Choroid plexus epithelial cell (primary cell): ENCODE results near the gene UVRAG.
A peak's percentile ranks its signal among the peaks of the same experiment; 100 is the strongest.

ENCODE experiments used
- DNase-seq: peaks from one replicate; pipeline ENCODE4 v3.0.0-alpha.2; 2010; ENCODE audit warnings: low read depth
- H3K4me3 ChIP-seq: 2 replicates; pipeline ENCODE4 v1.5.1; 2011; ENCODE audit warnings: low read depth, mild to moderate bottlenecking, control low read depth, low read length, moderate library complexity
- TF ChIP-seq, protein P1 (sequence below): conservative IDR thresholded peaks from 2 replicates; pipeline ENCODE4 v1.5.1; 2011; ENCODE audit warnings: low read depth, mild to moderate bottlenecking, control low read depth, inconsistent platforms, low read length, moderate library complexity

Gene UVRAG

GRCh38 chr11:75945446-75945845, 130.4 kb downstream of the UVRAG start:
- DNase-seq, result no peak
- TF ChIP-seq, protein P1, sequence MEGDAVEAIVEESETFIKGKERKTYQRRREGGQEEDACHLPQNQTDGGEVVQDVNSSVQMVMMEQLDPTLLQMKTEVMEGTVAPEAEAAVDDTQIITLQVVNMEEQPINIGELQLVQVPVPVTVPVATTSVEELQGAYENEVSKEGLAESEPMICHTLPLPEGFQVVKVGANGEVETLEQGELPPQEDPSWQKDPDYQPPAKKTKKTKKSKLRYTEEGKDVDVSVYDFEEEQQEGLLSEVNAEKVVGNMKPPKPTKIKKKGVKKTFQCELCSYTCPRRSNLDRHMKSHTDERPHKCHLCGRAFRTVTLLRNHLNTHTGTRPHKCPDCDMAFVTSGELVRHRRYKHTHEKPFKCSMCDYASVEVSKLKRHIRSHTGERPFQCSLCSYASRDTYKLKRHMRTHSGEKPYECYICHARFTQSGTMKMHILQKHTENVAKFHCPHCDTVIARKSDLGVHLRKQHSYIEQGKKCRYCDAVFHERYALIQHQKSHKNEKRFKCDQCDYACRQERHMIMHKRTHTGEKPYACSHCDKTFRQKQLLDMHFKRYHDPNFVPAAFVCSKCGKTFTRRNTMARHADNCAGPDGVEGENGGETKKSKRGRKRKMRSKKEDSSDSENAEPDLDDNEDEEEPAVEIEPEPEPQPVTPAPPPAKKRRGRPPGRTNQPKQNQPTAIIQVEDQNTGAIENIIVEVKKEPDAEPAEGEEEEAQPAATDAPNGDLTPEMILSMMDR, result no peak
- no peak overlapping the region for H3K4me3 ChIP-seq

GRCh38 chr11:75945947-75946346, 130.9 kb downstream of the UVRAG start:
- TF ChIP-seq, protein P1, result no peak
- no peak overlapping the region for H3K4me3 ChIP-seq
- no peak for DNase-seq

- peak; percentile 96 for DNase-seq
- no peak overlapping the region for H3K4me3 ChIP-seq
- TF ChIP-seq, protein P1, result no peak
These were observed 131.8 kb downstream of the UVRAG start for GRCh38 chr11:75946531-75947530.

DNA sequence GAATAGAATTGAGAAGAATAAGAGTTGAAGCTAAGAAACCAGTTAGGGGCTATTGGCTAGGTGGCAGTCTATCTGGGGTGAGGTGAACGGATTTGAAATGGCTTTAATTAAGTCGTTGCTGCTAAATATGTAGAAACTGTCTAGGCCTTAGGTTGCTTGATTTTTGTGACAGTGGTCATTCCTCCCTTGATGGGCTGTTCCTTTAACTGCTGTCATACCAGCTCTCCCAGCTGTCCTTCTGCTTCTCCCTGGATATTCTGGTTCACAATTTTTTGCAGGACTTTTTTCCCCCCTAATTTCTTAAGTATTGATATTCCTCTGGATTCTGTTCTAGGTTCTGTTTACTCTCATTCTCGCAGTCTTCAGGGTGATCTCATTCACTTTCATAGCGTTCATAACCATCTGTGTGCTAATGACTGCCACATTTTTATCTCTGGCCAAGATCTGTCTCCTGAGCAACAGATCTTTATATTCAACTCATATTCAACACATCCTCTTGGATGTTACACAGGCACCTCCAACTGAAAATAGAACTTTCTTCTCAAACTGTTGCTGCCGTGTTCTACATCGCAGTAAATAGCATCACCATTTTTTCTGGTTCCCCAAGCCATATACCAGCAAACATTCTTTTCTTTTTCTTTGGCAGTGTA, 134.1 kb downstream of the UVRAG start:
- TF ChIP-seq, protein P1, result no peak
- DNase-seq, result peak; percentile 38
- no peak overlapping the region for H3K4me3 ChIP-seq

DNA sequence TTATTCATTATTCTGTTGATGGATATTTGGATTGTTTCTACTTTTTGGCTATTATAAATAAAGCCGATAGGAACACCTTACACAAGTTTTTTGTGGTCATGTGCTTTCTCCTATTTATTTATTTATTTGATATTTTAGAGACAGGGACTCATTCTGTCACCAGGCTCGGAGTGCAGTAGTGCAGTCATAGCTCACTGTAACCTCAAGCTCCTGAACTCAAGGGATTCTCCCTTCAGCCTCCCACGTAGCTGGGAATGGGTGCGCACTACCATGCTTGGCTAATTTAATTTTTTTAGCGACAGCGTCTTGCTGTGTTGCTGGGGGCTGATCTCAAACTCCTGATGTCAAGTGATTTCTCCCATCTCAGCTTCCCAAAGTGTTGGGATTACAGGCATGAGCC, 135.1 kb downstream of the UVRAG start:
- no peak for DNase-seq
- TF ChIP-seq, protein P1, result no peak
- no peak overlapping the region for H3K4me3 ChIP-seq

DNA sequence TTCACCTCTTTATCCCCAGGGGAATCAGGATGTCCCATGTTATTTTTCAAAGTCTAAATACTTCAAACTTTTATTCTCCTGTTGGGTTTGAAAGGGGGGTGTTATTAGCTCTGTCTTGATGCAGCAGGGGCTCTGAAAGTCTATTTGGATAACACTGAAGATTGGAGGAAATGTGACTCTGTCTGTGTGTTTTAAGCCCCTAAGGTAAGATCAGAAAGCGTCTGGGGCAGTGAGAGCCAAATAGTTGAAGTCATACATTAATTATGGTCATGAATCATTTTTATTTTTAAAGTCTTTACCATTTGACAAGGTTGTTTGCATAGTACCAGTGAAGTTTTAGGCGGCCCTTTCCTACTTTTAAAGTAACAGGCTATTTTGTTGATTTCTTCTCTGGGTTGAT, 139.0 kb downstream of the UVRAG start:
- no peak overlapping the region for H3K4me3 ChIP-seq
- TF ChIP-seq, protein P1, result no peak
- no peak for DNase-seq

DNA sequence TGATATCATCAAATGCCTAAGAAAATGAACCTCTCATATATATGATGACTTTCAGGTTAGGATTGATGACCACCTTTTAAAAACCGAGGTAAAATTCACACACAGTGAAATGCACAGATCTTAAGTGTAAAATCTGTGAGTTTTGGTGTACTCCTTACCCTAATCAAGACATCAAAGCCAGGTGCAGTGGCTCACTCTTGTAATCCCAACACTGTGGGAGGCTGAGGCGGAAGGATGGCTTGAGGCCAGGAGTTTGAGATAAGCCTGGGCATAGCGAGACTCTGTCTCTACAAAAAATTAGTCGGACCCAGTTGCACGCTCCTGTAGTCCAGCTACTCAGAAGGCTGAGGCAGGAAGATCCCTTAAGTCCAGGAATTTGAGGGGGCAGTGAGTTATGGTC, 140.4 kb downstream of the UVRAG start:
- no peak for DNase-seq
- TF ChIP-seq, protein P1, result no peak
- H3K4me3 ChIP-seq, result no peak overlapping the region
